GM21786 (cell line): ENCODE measurements around the gene MESD.

Experiments used
- ATAC-seq: cut with Tn5 transposase; IDR thresholded peaks from one replicate; pipeline ENCODE4 v1.9.1; 2021; ENCODE audit not compliant: unreplicated experiment

The MESD gene

DNA sequence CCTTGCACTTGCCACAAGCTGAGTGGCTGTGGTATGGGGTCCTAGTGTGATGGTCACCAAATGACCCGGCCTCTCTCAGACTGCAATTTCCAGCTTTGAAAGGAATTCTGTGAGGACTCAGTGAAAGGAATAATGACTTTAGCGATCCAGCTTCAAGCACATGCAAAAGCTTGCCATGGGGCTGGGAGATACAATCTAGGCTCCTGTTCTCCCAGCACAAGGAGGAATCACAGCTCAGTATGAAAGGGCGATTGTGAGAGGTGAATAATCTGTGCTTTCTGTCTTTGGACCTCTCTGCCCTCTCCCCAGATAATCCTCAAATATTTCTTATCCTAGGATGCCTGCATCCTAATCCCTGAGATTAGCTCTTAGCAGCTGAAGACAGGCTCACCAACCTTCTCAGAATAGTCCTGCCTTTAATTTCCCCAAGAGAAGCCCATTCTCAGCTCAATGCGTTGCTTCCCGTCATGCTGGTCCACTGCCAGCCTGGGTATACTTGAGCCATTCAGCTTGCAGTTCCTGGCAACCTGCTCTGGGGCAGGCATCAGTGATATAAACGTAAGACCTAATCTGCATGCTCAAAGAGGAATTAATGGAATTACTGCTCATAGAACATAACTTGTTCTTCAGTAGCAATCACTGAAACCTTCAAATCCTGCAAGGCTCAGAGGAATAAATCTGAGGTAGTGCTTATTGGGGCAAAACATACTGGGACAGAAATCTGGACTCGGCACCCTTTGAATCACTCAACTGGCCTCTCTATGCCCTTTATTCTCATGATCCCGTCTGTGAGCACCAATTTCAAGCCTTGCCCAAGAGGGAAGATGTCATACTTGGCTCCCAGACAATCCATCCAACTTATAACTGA is 26.2 kb upstream of the MESD start:
- ATAC-seq: no peak

GRCh38 chr15:81014446-81015093 is 25.0 kb upstream of the MESD start:
- no peak for ATAC-seq

GRCh38 chr15:81013396-81013929 is 23.8 kb upstream of the MESD start:
- ATAC-seq: no peak

DNA sequence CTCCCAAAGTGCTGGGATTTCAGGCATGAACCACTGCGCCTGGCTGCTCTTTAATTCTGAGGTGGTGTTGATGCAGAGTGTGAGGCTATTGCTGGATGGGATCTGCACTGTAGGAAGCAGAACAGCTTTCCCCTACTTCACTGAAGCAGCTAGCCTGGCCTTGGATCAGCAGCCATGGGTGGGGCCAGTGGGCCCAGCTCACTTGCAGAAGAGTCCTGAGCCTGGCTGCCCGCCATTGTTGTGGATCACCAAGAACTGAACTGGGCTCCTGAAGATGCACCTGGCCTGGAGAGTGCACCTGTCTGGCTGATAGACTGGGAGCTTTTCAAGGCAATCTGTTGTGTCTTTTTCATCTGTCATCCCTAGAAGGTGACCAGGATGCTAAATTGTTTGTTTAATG is 23.0 kb upstream of the MESD start:
- ATAC-seq: no peak

DNA sequence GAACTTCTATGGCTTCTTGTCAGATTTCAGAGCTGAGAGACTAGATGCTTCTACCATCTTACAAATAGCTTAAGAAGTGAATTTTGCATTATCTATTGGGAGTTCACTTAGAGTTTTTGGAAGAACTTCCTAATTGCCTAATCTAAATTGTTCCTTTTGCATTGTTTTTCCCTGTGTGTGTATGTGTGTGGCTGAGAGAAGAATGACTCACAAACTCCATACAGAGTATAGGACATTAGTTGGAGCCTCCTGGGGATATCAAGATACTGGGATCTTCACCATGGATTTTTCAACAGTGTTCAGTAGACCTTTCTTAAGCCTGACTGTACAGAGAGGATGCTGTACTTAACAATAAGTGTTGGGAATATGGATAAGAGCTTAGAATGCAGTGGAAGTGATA is 22.0 kb upstream of the MESD start:
- ATAC-seq: no peak

DNA sequence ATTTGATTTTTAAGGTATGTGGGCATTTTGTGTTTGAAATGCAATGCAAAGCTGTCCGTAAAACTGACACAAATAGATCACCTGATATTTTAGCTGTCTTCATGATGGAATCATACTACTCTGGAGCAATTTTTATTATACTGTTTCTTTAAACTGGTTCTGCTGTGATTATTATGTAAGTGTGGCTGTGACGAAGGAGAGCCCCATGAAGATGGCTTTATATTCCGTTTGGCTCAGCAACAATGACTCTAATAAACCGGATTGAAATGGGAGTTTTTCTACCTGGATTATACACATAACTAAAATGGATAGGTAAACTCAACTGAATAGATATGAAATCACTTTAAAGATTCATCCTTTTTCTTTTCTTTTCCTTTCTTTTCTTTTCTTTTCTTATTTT is 20.5 kb upstream of the MESD start:
- no peak for ATAC-seq

- no peak for ATAC-seq
These were observed 18.7 kb upstream of the MESD start for GRCh38 chr15:81008312-81008711.

GRCh38 chr15:81007428-81008064 is 17.9 kb upstream of the MESD start:
- ATAC-seq: no peak

- no peak for ATAC-seq
These were observed 16.5 kb upstream of the MESD start for GRCh38 chr15:81006124-81006523.

- no peak for ATAC-seq
These were observed 13.4 kb upstream of the MESD start for GRCh38 chr15:81003097-81003350.

DNA sequence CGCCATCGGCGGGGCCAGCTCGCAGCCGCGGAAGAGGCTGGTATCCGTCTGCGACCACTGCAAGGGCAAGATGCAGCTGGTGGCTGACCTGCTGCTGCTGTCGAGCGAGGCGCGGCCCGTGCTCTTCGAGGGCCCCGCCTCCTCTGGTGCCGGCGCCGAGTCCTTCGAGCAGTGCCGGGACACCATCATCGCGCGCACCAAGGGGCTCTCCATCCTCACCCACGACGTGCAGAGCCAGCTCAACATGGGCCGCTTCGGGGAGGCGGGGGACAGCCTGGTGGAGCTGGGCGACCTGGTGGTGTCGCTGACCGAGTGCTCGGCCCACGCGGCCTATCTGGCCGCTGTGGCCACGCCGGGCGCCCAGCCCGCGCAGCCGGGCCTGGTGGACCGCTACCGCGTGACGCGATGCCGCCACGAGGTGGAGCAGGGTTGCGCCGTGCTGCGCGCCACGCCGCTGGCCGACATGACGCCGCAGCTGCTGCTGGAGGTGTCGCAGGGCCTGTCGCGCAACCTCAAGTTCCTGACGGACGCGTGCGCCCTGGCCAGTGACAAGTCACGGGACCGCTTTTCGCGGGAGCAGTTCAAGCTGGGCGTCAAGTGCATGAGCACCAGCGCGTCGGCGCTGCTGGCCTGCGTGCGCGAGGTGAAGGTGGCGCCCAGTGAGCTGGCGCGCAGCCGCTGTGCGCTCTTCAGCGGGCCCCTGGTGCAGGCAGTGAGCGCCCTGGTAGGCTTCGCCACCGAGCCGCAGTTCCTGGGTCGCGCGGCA is 12.9 kb upstream of the MESD start:
- no peak for ATAC-seq

- ATAC-seq: no peak
These were observed 12.4 kb upstream of the MESD start for GRCh38 chr15:81002009-81002330.

GRCh38 chr15:81001152-81002008 is 11.8 kb upstream of the MESD start:
- peak; percentile 25 for ATAC-seq

GRCh38 chr15:81000624-81001151 is 11.1 kb upstream of the MESD start, which contains the start of gene TLNRD1:
TSS of gene TLNRD1 (plus strand) at chr15:81000923. CDS start at chr15:81002272, 1,349 bp downstream.
- peak; percentile 52 for ATAC-seq

DNA sequence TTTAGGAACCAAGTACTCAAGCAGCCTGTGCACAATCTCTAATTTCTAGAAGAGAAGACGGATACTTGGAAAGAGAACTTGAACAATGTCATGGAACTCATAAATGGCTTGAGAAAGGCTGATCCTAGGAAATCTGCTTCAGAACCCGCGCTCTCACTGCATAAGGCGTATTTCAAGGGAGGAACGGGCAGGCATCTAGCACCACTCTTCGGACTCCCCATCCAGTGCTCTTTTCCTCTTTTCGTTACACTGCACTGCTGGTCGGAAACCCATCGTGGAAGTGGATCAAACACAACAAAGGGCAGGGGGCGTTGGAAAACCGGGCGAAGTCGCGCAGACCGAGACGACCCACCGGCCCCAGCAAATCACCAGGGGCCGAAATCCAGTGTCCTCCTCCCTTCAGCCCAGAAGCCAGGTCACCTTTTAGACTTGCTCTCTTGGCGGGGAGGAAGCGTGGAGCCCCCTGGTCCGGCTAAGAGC is 10.6 kb upstream of the MESD start:
- no peak for ATAC-seq

- ATAC-seq: peak; percentile 26
These were observed 10.0 kb upstream of the MESD start for GRCh38 chr15:80999623-81000036.

DNA sequence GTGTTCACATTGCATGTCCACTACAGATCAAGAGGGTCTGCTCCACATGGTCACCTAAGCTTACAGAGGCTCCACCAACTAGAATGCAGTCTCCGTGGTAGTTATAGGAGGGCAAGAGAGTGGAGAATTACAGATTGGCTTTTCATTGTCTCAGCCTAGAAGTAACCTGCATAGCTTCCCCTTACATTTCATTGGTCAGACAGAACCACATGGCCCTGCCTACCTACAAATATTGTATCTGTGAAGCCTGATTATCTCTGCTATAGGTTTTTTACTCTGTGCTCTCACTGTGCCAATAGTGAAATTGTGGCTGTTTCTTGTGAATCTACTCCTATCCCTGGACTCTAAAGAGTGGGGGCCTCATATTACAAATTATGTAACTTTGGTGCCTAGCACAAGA is 8.6 kb upstream of the MESD start:
- no peak for ATAC-seq

DNA sequence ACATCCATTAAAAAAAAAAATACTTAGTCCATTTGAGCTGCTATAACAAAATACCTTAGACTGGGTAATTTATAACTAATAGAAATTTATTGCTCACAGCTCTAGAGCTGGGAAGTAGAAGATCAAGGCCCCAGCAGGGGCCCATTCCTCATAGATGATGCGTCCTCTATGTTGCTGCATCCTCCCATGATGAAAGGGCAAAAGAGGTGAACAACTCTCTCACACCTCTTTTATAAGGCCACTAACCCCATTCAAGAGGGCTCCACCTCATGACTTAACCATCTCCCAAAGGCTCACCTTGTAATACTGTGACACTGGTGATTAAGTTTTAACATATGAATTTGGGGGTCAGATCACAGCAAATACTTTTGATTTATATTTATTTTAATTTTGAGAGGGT is 8.1 kb upstream of the MESD start:
- no peak for ATAC-seq

DNA sequence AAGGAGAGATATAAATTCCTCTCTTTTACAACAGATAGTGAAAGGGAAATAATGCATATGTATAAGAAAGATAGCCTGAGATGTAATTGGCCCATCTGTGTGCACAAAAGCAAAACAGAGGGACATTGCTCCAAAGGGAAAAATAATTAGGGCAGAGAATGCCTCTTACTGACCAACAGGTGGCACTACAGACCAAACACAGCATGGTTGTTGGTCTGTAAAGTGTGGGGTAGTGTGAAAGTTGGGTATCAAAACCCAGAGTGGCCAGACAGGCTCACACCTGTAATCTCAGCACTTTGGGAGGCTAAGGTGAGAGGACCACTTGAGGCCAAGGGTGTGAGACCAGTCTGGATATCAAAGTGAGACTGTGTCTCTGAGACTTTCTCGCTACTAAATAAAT is 6.6 kb upstream of the MESD start:
- no peak for ATAC-seq

DNA sequence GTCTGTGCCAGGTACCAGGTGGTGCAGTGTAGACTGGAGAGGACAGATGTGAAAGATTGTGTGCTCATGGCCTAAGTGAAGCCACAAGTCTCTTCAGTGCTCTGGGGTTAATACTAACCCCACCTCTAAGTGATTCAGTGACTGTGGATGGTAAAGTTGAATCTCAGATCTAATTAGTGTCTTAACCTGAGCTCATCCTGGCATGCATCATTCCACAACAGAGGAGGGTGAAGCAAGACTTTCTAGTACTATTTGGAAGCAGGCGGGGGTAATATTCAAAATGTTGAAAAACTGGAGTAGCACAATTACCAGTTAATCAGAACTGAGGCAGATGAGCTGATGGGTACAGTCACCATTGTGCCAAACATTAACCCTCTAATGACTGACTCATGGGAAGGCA is 2.8 kb upstream of the MESD start:
- no peak for ATAC-seq
